GM06990 (cell line): ENCODE results near the gene PARD6A.

Experiments
- DNase-seq: peaks from one replicate; pipeline ENCODE4 v3.0.0-alpha.2; 2011; ENCODE audit not compliant: insufficient read length; ENCODE audit errors: extremely low read depth
- H3K27me3 ChIP-seq: replicated peaks from 2 replicates; pipeline ENCODE4 v1.6.0; 2011; ENCODE audit warnings: low read length; ENCODE audit not compliant: control insufficient read depth, insufficient read depth
- H3K36me3 ChIP-seq: 2 replicates; pipeline ENCODE4 v1.5.1; 2011; ENCODE audit warnings: low read length; ENCODE audit not compliant: control insufficient read depth, insufficient read depth
- H3K4me3 ChIP-seq: replicated peaks from 2 replicates; pipeline ENCODE4 v1.5.1; 2011; ENCODE audit warnings: low read depth, mild to moderate bottlenecking, control low read depth, low read length
- CTCF ChIP-seq: IDR thresholded peaks from 2 replicates; pipeline ENCODE4 v1.5.1; 2011; ENCODE audit warnings: low read length, control low read depth, mild to moderate bottlenecking, inconsistent platforms; ENCODE audit not compliant: insufficient read depth, poor library complexity, severe bottlenecking

The PARD6A gene

GRCh38 chr16:67660564-67661028 is at the start of gene PARD6A:
TSS of gene PARD6A (plus strand) at chr16:67660960. CDS start at chr16:67661039, 79 bp downstream.
- H3K36me3 ChIP-seq, result peaks cover 17% of the 10 kb centered on the region
- no peaks in the 10 kb centered on the region for H3K27me3 ChIP-seq
- peak within 1 kb of the TSS; percentile 94 for H3K4me3 ChIP-seq
- peak; percentile 94 for DNase-seq
- no peak for TF ChIP-seq CTCF

- no peak overlapping the region for H3K4me3 ChIP-seq
- no peak for TF ChIP-seq CTCF
- no peak for DNase-seq
Measured at GRCh38 chr16:67613808-67614207, 47.0 kb upstream of the PARD6A start.

GRCh38 chr16:67628216-67628615 is 32.5 kb upstream of the PARD6A start:
- TF ChIP-seq CTCF, result no peak
- Histone ChIP-seq H3K27me3 (no peaks in the 10 kb centered on the region), H3K4me3 (no peak overlapping the region), H3K36me3 (peaks cover 19% of the 10 kb centered on the region)
- DNase-seq, result no peak

More at GRCh38 chr16:67613808-67614207, 47.0 kb upstream of the PARD6A start:
- Histone ChIP-seq H3K27me3 (no peaks in the 10 kb centered on the region), H3K36me3 (peaks cover 9% of the 10 kb centered on the region)

GRCh38 chr16:67632415-67633172 is 28.2 kb upstream of the PARD6A start:
- Histone ChIP-seq H3K36me3 (peaks cover 14% of the 10 kb centered on the region), H3K27me3 (no peaks in the 10 kb centered on the region), H3K4me3 (no peak overlapping the region)
- no peak for TF ChIP-seq CTCF
- DNase-seq, result no peak

- no peak for DNase-seq
- no peak for TF ChIP-seq CTCF
- peaks cover 10% of the 10 kb centered on the region for H3K36me3 ChIP-seq
Measured at GRCh38 chr16:67636713-67637112, 24.0 kb upstream of the PARD6A start.

More at GRCh38 chr16:67636713-67637112, 24.0 kb upstream of the PARD6A start:
- H3K27me3 ChIP-seq, result no peaks in the 10 kb centered on the region
- no peak overlapping the region for H3K4me3 ChIP-seq
